ENCODE results near the gene CCDC40.

The CCDC40 gene

GRCh38 chr17:80025140-80025539 lies 11.3 kb upstream of the CCDC40 start:
- POLR2A ChIA-PET: no interaction called here
- no peak overlapping the region for H3K4me3 ChIP-seq (ENCODE audit: low read depth, low read length)
- CTCF ChIA-PET: interaction anchor here (10.8 kb wide), 1 partner anchor 18 kb away, joined by 212 read pairs; no protein-coding TSS in a partner anchor

GRCh38 chr17:80025796-80026195 lies 10.6 kb upstream of the CCDC40 start:
- POLR2A ChIA-PET: no interaction called here
- H3K4me3 ChIP-seq (ENCODE audit: low read depth, low read length): no peak overlapping the region
- CTCF ChIA-PET: interaction anchor here (10.8 kb wide), 1 partner anchor 18 kb away, joined by 212 read pairs; no protein-coding TSS in a partner anchor
- no peak for DNase-seq (ENCODE audit: low read depth, low spot score)
- TF ChIP-seq, protein P1, sequence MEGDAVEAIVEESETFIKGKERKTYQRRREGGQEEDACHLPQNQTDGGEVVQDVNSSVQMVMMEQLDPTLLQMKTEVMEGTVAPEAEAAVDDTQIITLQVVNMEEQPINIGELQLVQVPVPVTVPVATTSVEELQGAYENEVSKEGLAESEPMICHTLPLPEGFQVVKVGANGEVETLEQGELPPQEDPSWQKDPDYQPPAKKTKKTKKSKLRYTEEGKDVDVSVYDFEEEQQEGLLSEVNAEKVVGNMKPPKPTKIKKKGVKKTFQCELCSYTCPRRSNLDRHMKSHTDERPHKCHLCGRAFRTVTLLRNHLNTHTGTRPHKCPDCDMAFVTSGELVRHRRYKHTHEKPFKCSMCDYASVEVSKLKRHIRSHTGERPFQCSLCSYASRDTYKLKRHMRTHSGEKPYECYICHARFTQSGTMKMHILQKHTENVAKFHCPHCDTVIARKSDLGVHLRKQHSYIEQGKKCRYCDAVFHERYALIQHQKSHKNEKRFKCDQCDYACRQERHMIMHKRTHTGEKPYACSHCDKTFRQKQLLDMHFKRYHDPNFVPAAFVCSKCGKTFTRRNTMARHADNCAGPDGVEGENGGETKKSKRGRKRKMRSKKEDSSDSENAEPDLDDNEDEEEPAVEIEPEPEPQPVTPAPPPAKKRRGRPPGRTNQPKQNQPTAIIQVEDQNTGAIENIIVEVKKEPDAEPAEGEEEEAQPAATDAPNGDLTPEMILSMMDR (IDR thresholded peaks at IDR 0.05; ENCODE audit: insufficient read depth, low read length, missing control alignments): no peak

More at GRCh38 chr17:80025140-80025539, 11.3 kb upstream of the CCDC40 start:
- no peak for DNase-seq (ENCODE audit: low read depth, low spot score)
- TF ChIP-seq, protein P1 (IDR thresholded peaks at IDR 0.05; ENCODE audit: insufficient read depth, low read length, missing control alignments): no peak

- ChIA-PET CTCF (interaction anchor here (3.6 to 10.8 kb wide), 2 partner anchors 10 to 19 kb away, joined by 29 to 212 read pairs; no protein-coding TSS in a partner anchor), POLR2A (no interaction called here)
- no peak overlapping the region for H3K4me3 ChIP-seq (ENCODE audit: low read depth, low read length)
- TF ChIP-seq, protein P1 (IDR thresholded peaks at IDR 0.05; ENCODE audit: insufficient read depth, low read length, missing control alignments): no peak
- no peak for DNase-seq (ENCODE audit: low read depth, low spot score)
Measured at GRCh38 chr17:80026359-80027042, 9.9 kb upstream of the CCDC40 start.

GRCh38 chr17:80027043-80027435 lies 9.4 kb upstream of the CCDC40 start:
- H3K4me3 ChIP-seq (ENCODE audit: low read depth, low read length): no peak overlapping the region
- ChIA-PET CTCF (interaction anchor here (3.6 to 10.8 kb wide), 2 partner anchors 11 to 19 kb away, joined by 29 to 212 read pairs; no protein-coding TSS in a partner anchor), POLR2A (no interaction called here)
- TF ChIP-seq, protein P1 (IDR thresholded peaks at IDR 0.05; ENCODE audit: insufficient read depth, low read length, missing control alignments): no peak
- no peak for DNase-seq (ENCODE audit: low read depth, low spot score)

GRCh38 chr17:80028030-80028429 lies 8.4 kb upstream of the CCDC40 start:
- DNase-seq (ENCODE audit: low read depth, low spot score): no peak
- ChIA-PET POLR2A (interaction anchor here (0.7 kb wide), 1 partner anchor 11 kb away, joined by 3 read pairs; no protein-coding TSS in a partner anchor), CTCF (interaction anchor here (2.3 to 10.8 kb wide), 3 partner anchors 12 to 20 kb away, joined by 8 to 212 read pairs (median 29); no protein-coding TSS in a partner anchor)
- H3K4me3 ChIP-seq (ENCODE audit: low read depth, low read length): no peak overlapping the region
- TF ChIP-seq, protein P1 (IDR thresholded peaks at IDR 0.05; ENCODE audit: insufficient read depth, low read length, missing control alignments): no peak

GRCh38 chr17:80029258-80029974 lies 7.0 kb upstream of the CCDC40 start:
- DNase-seq (ENCODE audit: low read depth, low spot score): peak; percentile 16
- TF ChIP-seq, protein P1 (IDR thresholded peaks at IDR 0.05; ENCODE audit: insufficient read depth, low read length, missing control alignments): no peak
- ChIA-PET CTCF (interaction anchor here (0.8 to 10.8 kb wide), 5 partner anchors 10 to 53 kb away, joined by 3 to 212 read pairs (median 8); no protein-coding TSS in a partner anchor), POLR2A (no interaction called here)
- H3K4me3 ChIP-seq (ENCODE audit: low read depth, low read length): no peak overlapping the region

Data from AG04449 (cell line).